Hepatocyte (in vitro differentiated cells): Measurements from ENCODE around the gene IGLL5. TPM values are rescaled to one million over a fixed set of nuclear protein-coding genes. Genes with fewer than 3 reads are reported as not detected.

Experiments
- DNase-seq: peaks from one replicate; pipeline ENCODE4 v3.0.0-alpha.2; 2016; ENCODE audit warnings: low spot score
- H2AFZ ChIP-seq: fragments of 200-600 bp; sonication (generic); 2 replicates; pipeline ENCODE4 v1.6.0; 2016; ENCODE audit warnings: antibody characterized with exemption, mild to moderate bottlenecking
- H3K27ac ChIP-seq: fragments of 200-600 bp; sonication (generic); 2 replicates; pipeline ENCODE4 v1.5.1; 2016; ENCODE audit warnings: mild to moderate bottlenecking
- H3K27me3 ChIP-seq: fragments of 200-600 bp; sonication (generic); 2 replicates; pipeline ENCODE4 v1.6.1; 2016
- H3K36me3 ChIP-seq: fragments of 200-600 bp; sonication (generic); replicated peaks from 2 replicates; pipeline ENCODE4 v1.5.1; 2016; ENCODE audit warnings: low read depth; ENCODE audit not compliant: insufficient read depth
- H3K4me1 ChIP-seq: fragments of 200-600 bp; sonication (generic); 2 replicates; pipeline ENCODE4 v1.5.1; 2016; ENCODE audit warnings: mild to moderate bottlenecking, moderate library complexity; ENCODE audit not compliant: insufficient read depth
- H3K4me2 ChIP-seq: fragments of 200-600 bp; sonication (generic); 2 replicates; pipeline ENCODE4 v1.6.0; 2016
- H3K4me3 ChIP-seq: fragments of 200-600 bp; sonication (generic); 2 replicates; pipeline ENCODE4 v1.5.1; 2016; ENCODE audit warnings: mild to moderate bottlenecking
- H3K79me2 ChIP-seq: fragments of 200-600 bp; sonication (generic); 2 replicates; pipeline ENCODE4 v1.6.0; 2017; ENCODE audit warnings: mild to moderate bottlenecking
- H3K9me2 ChIP-seq: fragments of 200-600 bp; sonication (generic); replicated peaks from 2 replicates; pipeline ENCODE4 v1.6.0; 2017; ENCODE audit warnings: mild to moderate bottlenecking; ENCODE audit not compliant: insufficient read depth
- H3K9me3 ChIP-seq: fragments of 200-600 bp; sonication (generic); 2 replicates; pipeline ENCODE4 v1.5.1; 2016; ENCODE audit warnings: low read depth, mild to moderate bottlenecking
- H4K20me1 ChIP-seq: fragments of 200-600 bp; sonication (generic); 2 replicates; pipeline ENCODE4 v1.6.0; 2016; ENCODE audit warnings: mild to moderate bottlenecking; ENCODE audit not compliant: insufficient read depth, poor library complexity, severe bottlenecking
- CTCF ChIP-seq: fragments of 200-600 bp; sonication (generic); IDR thresholded peaks from 2 replicates; pipeline ENCODE4 v1.5.1; 2016; ENCODE audit warnings: antibody characterized with exemption, mild to moderate bottlenecking; ENCODE audit not compliant: poor library complexity
- EZH2 ChIP-seq: fragments of 200-600 bp; sonication (generic); IDR thresholded peaks from 2 replicates; pipeline ENCODE4 v1.6.1; 2016; ENCODE audit warnings: antibody characterized with exemption, mild to moderate bottlenecking, borderline replicate concordance
- EZH2phosphoT487 ChIP-seq: fragments of 200-600 bp; sonication (generic); IDR thresholded peaks from one replicate; pipeline ENCODE4 v1.6.1; 2018; ENCODE audit warnings: antibody characterized with exemption, mild to moderate bottlenecking, low read depth, moderate library complexity; ENCODE audit not compliant: unreplicated experiment, severe bottlenecking
- WGBS: methylation state at CpG from one replicate; pipeline ENCODE4 v1.1.6; 2016; ENCODE audit warnings: low lambda C conversion rate; ENCODE audit errors: missing lambda C conversion rate; 5-methylcytosine and 5-hydroxymethylcytosine counted together
- polyA plus RNA-seq: library from polyadenylated mRNA; unstranded; fragments of >200 nt; fragmentation: Nextera tagmentation; extraction: Ambion mirVana; gene quantifications from 2 replicates; pipeline ENCODE4 v1.2.1, GENCODE V29; 2016
- total RNA-seq: library from RNA; depleted of rRNA; stranded (reverse); fragments of >200 nt; gene quantifications from 2 replicates; pipeline ENCODE4 v1.2.3, GENCODE V29; 2014

Gene IGLL5
- total and polyA plus RNA-seq, 2 experiments from 2014 or later, result not detected

- H3K27ac ChIP-seq, result no peak overlapping the region
- 80% methylated on average over 9 of the region's 9 CpGs for WGBS
- H3K9me3 ChIP-seq, result no peaks in the 10 kb centered on the region
- H4K20me1 ChIP-seq, result no peaks in the 10 kb centered on the region
- no peaks in the 10 kb centered on the region for H3K9me2 ChIP-seq
- H3K4me1 ChIP-seq, result no peaks in the 10 kb centered on the region
- DNase-seq, result no peak
- H3K4me3 ChIP-seq, result no peak overlapping the region
- H3K36me3 ChIP-seq, result no peaks in the 10 kb centered on the region
- H2AFZ ChIP-seq, result no peak overlapping the region
- no peak for TF ChIP-seq EZH2phosphoT487
- no peak for TF ChIP-seq EZH2
- no peak for TF ChIP-seq CTCF
- H3K4me2 ChIP-seq, result no peak overlapping the region
- H3K79me2 ChIP-seq, result no peaks in the 10 kb centered on the region
- no peaks in the 10 kb centered on the region for H3K27me3 ChIP-seq
Observed at GRCh38 chr22:22884888-22885840, 2.5 kb upstream of the IGLL5 start.

DNA sequence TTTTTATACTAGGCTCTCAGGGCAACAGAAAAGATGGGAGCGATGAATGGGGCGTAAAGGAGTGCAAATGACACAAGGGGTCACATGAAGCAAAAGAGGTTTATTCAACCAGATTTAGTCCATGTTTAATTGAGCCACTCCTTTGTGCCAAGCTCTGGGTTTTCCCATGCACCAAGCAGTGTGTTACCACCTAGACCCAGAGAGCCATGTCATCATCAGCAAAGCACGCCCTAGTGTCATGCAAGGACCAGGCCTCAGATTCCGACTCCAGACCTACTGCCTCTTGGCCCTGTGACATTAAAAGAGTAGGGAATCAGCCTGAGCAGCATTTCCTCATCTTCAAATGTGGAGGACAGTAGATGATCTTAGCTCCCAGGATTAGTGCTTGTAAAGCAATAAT, 1.1 kb upstream of the IGLL5 start:
- Histone ChIP-seq H3K4me3 (no peak overlapping the region), H3K4me1 (no peaks in the 10 kb centered on the region), H3K27ac (no peak overlapping the region), H3K36me3 (no peaks in the 10 kb centered on the region), H3K9me2 (no peaks in the 10 kb centered on the region), H4K20me1 (no peaks in the 10 kb centered on the region), H3K27me3 (no peaks in the 10 kb centered on the region), H3K79me2 (no peaks in the 10 kb centered on the region), H3K9me3 (no peaks in the 10 kb centered on the region), H3K4me2 (no peak overlapping the region), H2AFZ (no peak overlapping the region)
- no peak for DNase-seq
- no peak for TF ChIP-seq CTCF
- no peak for TF ChIP-seq EZH2phosphoT487
- TF ChIP-seq EZH2, result no peak
- 83% methylated on average over 4 of the region's 4 CpGs for WGBS

- Histone ChIP-seq H3K36me3 (no peaks in the 10 kb centered on the region), H3K4me1 (no peaks in the 10 kb centered on the region), H3K9me2 (no peaks in the 10 kb centered on the region), H4K20me1 (no peaks in the 10 kb centered on the region), H3K79me2 (no peaks in the 10 kb centered on the region), H3K27ac (no peak overlapping the region), H3K9me3 (no peaks in the 10 kb centered on the region), H3K4me3 (no peak overlapping the region), H2AFZ (no peak overlapping the region), H3K4me2 (no peak overlapping the region), H3K27me3 (peaks cover 4% of the 10 kb centered on the region)
- TF ChIP-seq CTCF, result no peak
- no peak for TF ChIP-seq EZH2phosphoT487
- TF ChIP-seq EZH2, result no peak
- DNase-seq, result no peak
- 73% methylated on average over 13 of the region's 13 CpGs for WGBS
Observed at GRCh38 chr22:22888571-22889353, 1.1 kb downstream of the IGLL5 start.
